IMR-90 (cell line): ENCODE measurements around the gene ATP1B2. TPM values are rescaled to one million over a fixed set of nuclear protein-coding genes. Genes with fewer than 3 reads are reported as not detected.

Experiments
- ATAC-seq: fragments of 200-7000 bp; cut with Tn5 transposase; 2 replicates; pipeline ENCODE4 v1.9.1; 2020; ENCODE audit warnings: low read depth, mild to moderate bottlenecking, moderate library complexity
- BruUV-seq: library from RNA; stranded (reverse); fragments of 400-500 nt; replicated peaks from 2 replicates; lab custom pipeline; 2021; lab: Mats Ljungman, UMichigan
- CTCF ChIA-PET: fragments of 300-600 bp; formaldehyde crosslinking; extraction: SDS; loops from one replicate; lab custom pipeline; 2021; ENCODE audit warnings: antibody characterized with exemption; lab: Yijun Ruan, JAX
- POLR2A ChIA-PET: fragments of 300-600 bp; sonication (Branson Sonifier 250); formaldehyde crosslinking; loops from one replicate; lab custom pipeline; 2022; ENCODE audit warnings: antibody characterized with exemption; ENCODE audit not compliant: unreplicated experiment; lab: Charles Lee
- DNase-seq: peaks from one replicate; pipeline ENCODE4 v3.0.0; 2013
- H2AFZ ChIP-seq: replicated peaks from 2 replicates; pipeline ENCODE3; 2013; ENCODE audit warnings: low read length, mild to moderate bottlenecking; ENCODE audit not compliant: poor library complexity
- H2AK5ac ChIP-seq: 2 replicates; pipeline ENCODE4 v1.6.1; 2013; ENCODE audit warnings: low read depth, low read length, inconsistent platforms
- H2AK9ac ChIP-seq: replicated peaks from 2 replicates; pipeline ENCODE3; 2013; ENCODE audit warnings: mild to moderate bottlenecking, low read depth, low read length, moderate library complexity; ENCODE audit not compliant: poor library complexity
- H2BK120ac ChIP-seq: 2 replicates; pipeline ENCODE4 v1.6.1; 2013; ENCODE audit warnings: low read depth, low read length, inconsistent platforms
- H2BK15ac ChIP-seq: 3 replicates; pipeline ENCODE4 v1.6.1; 2013; ENCODE audit warnings: low read depth, low read length, inconsistent platforms
- H2BK20ac ChIP-seq: 2 replicates; pipeline ENCODE4 v1.6.1; 2013; ENCODE audit warnings: low read depth, mild to moderate bottlenecking, inconsistent platforms, low read length, moderate library complexity
- H2BK5ac ChIP-seq: 2 replicates; pipeline ENCODE4 v1.6.1; 2013; ENCODE audit warnings: mild to moderate bottlenecking, low read depth, low read length, inconsistent platforms; ENCODE audit not compliant: poor library complexity, severe bottlenecking
- H3K14ac ChIP-seq: replicated peaks from 2 replicates; pipeline ENCODE4 v1.6.1; 2013; ENCODE audit warnings: low read depth, low read length, inconsistent platforms
- H3K18ac ChIP-seq: 2 replicates; pipeline ENCODE4 v1.6.1; 2013; ENCODE audit warnings: low read depth, low read length, control low read depth
- H3K23ac ChIP-seq: 2 replicates; pipeline ENCODE4 v1.6.1; 2013; ENCODE audit warnings: low read depth, low read length, inconsistent platforms
- H3K27ac ChIP-seq: 2 replicates; pipeline ENCODE4 v1.5.1; 2013; ENCODE audit warnings: mild to moderate bottlenecking, control low read depth, low read length; ENCODE audit not compliant: insufficient read depth
- H3K27me3 ChIP-seq: 2 replicates; pipeline ENCODE4 v1.6.1; 2013; ENCODE audit warnings: low read length; ENCODE audit not compliant: control insufficient read depth, insufficient read depth
- H3K36me3 ChIP-seq: 2 replicates; pipeline ENCODE4 v1.6.1; 2013; ENCODE audit warnings: low read length, mixed read lengths; ENCODE audit not compliant: control insufficient read depth, insufficient read depth
- H3K4ac ChIP-seq: 2 replicates; pipeline ENCODE4 v1.6.1; 2013; ENCODE audit warnings: low read depth, low read length, inconsistent platforms
- H3K4me1 ChIP-seq: 2 replicates; pipeline ENCODE4 v1.6.1; 2013; ENCODE audit warnings: low read length, mixed read lengths; ENCODE audit not compliant: control insufficient read depth, insufficient read depth
- H3K4me2 ChIP-seq: 2 replicates; pipeline ENCODE4 v1.6.1; 2013; ENCODE audit warnings: low read depth, mild to moderate bottlenecking, control low read depth, low read length, moderate library complexity
- H3K4me3 ChIP-seq: 2 replicates; pipeline ENCODE4 v1.5.1; 2013; ENCODE audit warnings: low read depth, mild to moderate bottlenecking, control low read depth, low read length, moderate library complexity; ENCODE audit not compliant: insufficient read depth
- H3K56ac ChIP-seq: 2 replicates; pipeline ENCODE4 v1.6.1; 2013; ENCODE audit warnings: low read length, inconsistent platforms; ENCODE audit not compliant: insufficient read depth; ENCODE audit errors: extremely low read depth
- H3K79me1 ChIP-seq, 2 experiments: 2 replicates each; pipeline ENCODE4 v1.6.1; 2013; ENCODE audit warnings: low read length in 2 of 2, inconsistent platforms in 1 of 2, low read depth in 1 of 2
- H3K9ac ChIP-seq: 2 replicates; pipeline ENCODE4 v1.6.1; 2013; ENCODE audit warnings: low read depth, low read length, control low read depth
- H3K9me1 ChIP-seq: 2 replicates; pipeline ENCODE4 v1.6.1; 2013; ENCODE audit warnings: low read length, inconsistent platforms; ENCODE audit not compliant: insufficient read depth
- H3K9me3 ChIP-seq: 2 replicates; pipeline ENCODE4 v1.6.1; 2013; ENCODE audit warnings: low read length; ENCODE audit not compliant: control insufficient read depth, insufficient read depth
- H4K20me1 ChIP-seq: 2 replicates; pipeline ENCODE4 v1.6.1; 2013; ENCODE audit warnings: low read length, inconsistent platforms; ENCODE audit not compliant: insufficient read depth
- H4K5ac ChIP-seq: 2 replicates; pipeline ENCODE4 v1.6.1; 2013; ENCODE audit warnings: mild to moderate bottlenecking, low read depth, low read length, control low read depth
- H4K8ac ChIP-seq, 2 experiments: 2 replicates each; pipeline ENCODE4 v1.6.1; 2013; ENCODE audit warnings: low read depth in 2 of 2, low read length in 2 of 2, control low read depth in 1 of 2, inconsistent platforms in 1 of 2
- H4K91ac ChIP-seq: 2 replicates; pipeline ENCODE4 v1.6.1; 2013; ENCODE audit warnings: low read depth, low read length, inconsistent platforms; ENCODE audit not compliant: insufficient read depth
- BHLHE40 ChIP-seq: fragments of 150-350 bp; IDR thresholded peaks from 2 replicates; pipeline ENCODE4 v1.6.1; 2016; ENCODE audit warnings: mild to moderate bottlenecking, low read depth, low read length
- CEBPB ChIP-seq: IDR thresholded peaks from 2 replicates; pipeline ENCODE4 v1.6.1; 2012; ENCODE audit warnings: low read depth, low read length, improper control_type of control experiment
- CHD1 ChIP-seq: IDR thresholded peaks from 2 replicates; pipeline ENCODE4 v1.6.1; 2012; ENCODE audit warnings: low read depth, low read length, improper control_type of control experiment
- CTCF ChIP-seq: conservative IDR thresholded peaks from 2 replicates; pipeline ENCODE4 v1.5.1; 2012; ENCODE audit warnings: mild to moderate bottlenecking, low read depth, low read length, improper control_type of control experiment
- ELK1 ChIP-seq: fragments of 150-350 bp; IDR thresholded peaks from 2 replicates; pipeline ENCODE4 v1.6.1; 2016; ENCODE audit warnings: low read depth, mild to moderate bottlenecking, low read length, moderate library complexity, borderline replicate concordance
- FOS ChIP-seq: fragments of 150-350 bp; IDR thresholded peaks from 2 replicates; pipeline ENCODE4 v1.6.1; 2016; ENCODE audit warnings: low read depth, low read length
- MAFK ChIP-seq: IDR thresholded peaks from 2 replicates; pipeline ENCODE4 v1.6.1; 2012; ENCODE audit warnings: low read depth, low read length, improper control_type of control experiment
- MAZ ChIP-seq: IDR thresholded peaks from 2 replicates; pipeline ENCODE4 v1.6.1; 2012; ENCODE audit warnings: low read depth, mild to moderate bottlenecking, low read length, improper control_type of control experiment, moderate library complexity, borderline replicate concordance
- MXI1 ChIP-seq: IDR thresholded peaks from 2 replicates; pipeline ENCODE4 v1.6.1; 2012; ENCODE audit warnings: low read depth, mild to moderate bottlenecking, low read length, moderate library complexity, borderline replicate concordance
- NFE2L2 ChIP-seq: fragments of 150-350 bp; IDR thresholded peaks from 2 replicates; pipeline ENCODE4 v1.6.1; 2016; ENCODE audit warnings: low read depth, mild to moderate bottlenecking, low read length
- POLR2A ChIP-seq: IDR thresholded peaks from 2 replicates; pipeline ENCODE4 v1.6.1; 2012; ENCODE audit warnings: mild to moderate bottlenecking, low read depth, low read length
- RAD21 ChIP-seq: IDR thresholded peaks from 2 replicates; pipeline ENCODE4 v1.6.1; 2012; ENCODE audit warnings: low read length, improper control_type of control experiment
- RCOR1 ChIP-seq: IDR thresholded peaks from 2 replicates; pipeline ENCODE4 v1.6.1; 2012; ENCODE audit warnings: mild to moderate bottlenecking, low read length, improper control_type of control experiment; ENCODE audit not compliant: insufficient replicate concordance
- RFX5 ChIP-seq: IDR thresholded peaks from 2 replicates; pipeline ENCODE4 v1.8.0; 2012; ENCODE audit warnings: low read depth, mild to moderate bottlenecking, low read length, moderate library complexity
- SMC3 ChIP-seq: fragments of 150-350 bp; IDR thresholded peaks from 2 replicates; pipeline ENCODE4 v1.6.1; 2016; ENCODE audit warnings: low read depth, mild to moderate bottlenecking, antibody characterized with exemption, low read length, moderate library complexity
- USF2 ChIP-seq: fragments of 150-350 bp; IDR thresholded peaks from 2 replicates; pipeline ENCODE4 v1.6.1; 2017; ENCODE audit warnings: mild to moderate bottlenecking, antibody characterized with exemption, low read length, low read depth
- WGBS, 2 experiments: methylation state at CpG; one replicate each; pipeline versions ENCODE4 v1.1.5 to v1.1.7; 2013; ENCODE audit warnings: missing lambda C conversion rate in 2 of 2; ENCODE audit not compliant: insufficient read length in 1 of 2; ENCODE audit errors: extremely low coverage in 2 of 2; 5-methylcytosine and 5-hydroxymethylcytosine counted together
- dilution Hi-C: fragments of 300-500 bp; cut with HindIII; formaldehyde crosslinking; loops from one replicate; pipeline ENCODE4 v1.14.3; 2018; ENCODE audit warnings: low sequenced_read_pairs; ENCODE audit not compliant: unreplicated experiment
- in situ Hi-C: fragments of 300-500 bp; cut with MboI; formaldehyde crosslinking; loops from 3 replicates; pipeline ENCODE4 v1.14.3; 2019; ENCODE audit warnings: low sequenced_read_pairs, inconsistent platforms, mixed read lengths
- intact Hi-C: fragments of 100-400 bp; cut with micrococcal nuclease; formaldehyde crosslinking; loops from 2 replicates; pipeline ENCODE4 v1.10.0; 2022
- polyA plus RNA-seq, 3 experiments: library from polyadenylated mRNA; depleted of rRNA; stranded (reverse); fragments of >200 nt; gene quantifications; 2 replicates each; pipeline ENCODE4 v1.2.3, GENCODE V29; 2012; ENCODE audit warnings: low replicate concordance in 1 of 3
- total RNA-seq: library from RNA; depleted of rRNA; stranded (reverse); fragments of >200 nt; gene quantifications from 2 replicates; pipeline ENCODE4 v1.2.3, GENCODE V29; 2012

ATP1B2 gene
- total and polyA plus RNA-seq, 2 of the 4 experiments (the other 2 are of a cell fraction): 0.02 TPM; not detected in 1

GRCh38 chr17:7701681-7702080, 51.0 kb downstream of the ATP1B2 start:
- Histone ChIP-seq H3K9ac (no peak overlapping the region), H3K4me1 (peaks cover 3% of the 10 kb centered on the region; the same call in 1 of the 2 replicates), H2AK9ac (no peak overlapping the region), H3K9me1 (no peaks in the 10 kb centered on the region), H3K56ac (no peak overlapping the region), H3K4me3 (no peak overlapping the region), H2BK20ac (no peak overlapping the region), H3K9me3 (no peaks in the 10 kb centered on the region), H3K14ac (no peak overlapping the region), H2AFZ (no peak overlapping the region), H2BK15ac (no peak overlapping the region), H3K4me2 (no peak overlapping the region), H3K79me1 (no peaks in the 10 kb centered on the region), H2BK5ac (no peak overlapping the region), H4K91ac (no peak overlapping the region), H3K27me3 (peaks cover 29% of the 10 kb centered on the region), H2BK120ac (no peak overlapping the region), H4K20me1 (no peaks in the 10 kb centered on the region), H3K18ac (no peak overlapping the region), H4K5ac (no peak overlapping the region), H3K36me3 (peaks cover 9% of the 10 kb centered on the region), H3K4ac (no peak overlapping the region), H4K8ac (no peak overlapping the region), H3K23ac (no peak overlapping the region), H3K27ac (no peak overlapping the region), H2AK5ac (no peak overlapping the region)
- POLR2A ChIA-PET: no interaction called here
- 95% methylated on average over 12 of the region's 14 CpGs; no CpG with 5 or more reads in 1 of the 2 experiments for WGBS, 2 experiments
- DNase-seq (no peak), ATAC-seq (no peak)
- intact Hi-C loops: no loop called here
- dilution Hi-C loops: no loop called here
- in situ Hi-C loops: no loop called here
- CTCF ChIA-PET: interaction anchor here (0.6 kb wide), 1 partner anchor 13 kb away, joined by 3 read pairs; the partner anchor contains the start of gene WRAP53
- TF ChIP-seq RAD21: no peak
- TF ChIP-seq CEBPB: no peak
- TF ChIP-seq NFE2L2: no peak
- TF ChIP-seq CHD1: no peak
- no peak for TF ChIP-seq MAZ
- TF ChIP-seq BHLHE40: no peak
- no peak for TF ChIP-seq USF2
- TF ChIP-seq FOS: no peak
- no peak for TF ChIP-seq RFX5
- no peak for TF ChIP-seq CTCF
- TF ChIP-seq MXI1: no peak
- TF ChIP-seq RCOR1: no peak
- TF ChIP-seq ELK1: no peak
- TF ChIP-seq SMC3: no peak
- no peak for TF ChIP-seq POLR2A
- no peak for TF ChIP-seq MAFK
- no TSS peak for BruUV-seq
